GM21786 (cell line): ENCODE data around the gene ESRRA.

Source experiments
- ATAC-seq: cut with Tn5 transposase; IDR thresholded peaks from one replicate; pipeline ENCODE4 v1.9.1; 2021; ENCODE audit not compliant: unreplicated experiment

The ESRRA gene

GRCh38 chr11:64305075-64305690, at the start of gene ESRRA:
ESRRA (plus strand) TSS chr11:64305524; CDS start chr11:64307180, 1,656 bp downstream.
- peak; percentile 63 for ATAC-seq

- ATAC-seq = no peak
These were observed 49.0 kb upstream of the ESRRA start for GRCh38 chr11:64256300-64256699.

DNA sequence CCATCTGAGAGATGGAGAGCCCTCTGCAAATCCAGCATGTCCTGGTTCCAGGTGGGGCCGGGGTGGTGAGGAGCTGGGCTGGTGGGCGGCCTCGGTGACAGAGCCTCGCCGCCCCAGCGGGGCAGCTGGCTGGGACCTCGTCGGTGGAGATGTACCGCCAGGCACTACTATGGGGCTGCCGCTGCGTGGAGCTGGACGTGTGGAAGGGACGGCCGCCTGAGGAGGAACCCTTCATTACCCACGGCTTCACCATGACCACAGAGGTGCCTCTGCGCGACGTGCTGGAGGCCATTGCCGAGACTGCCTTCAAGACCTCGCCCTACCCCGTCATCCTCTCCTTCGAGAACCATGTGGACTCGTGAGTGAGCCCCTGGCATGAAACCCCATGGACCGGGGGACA, 47.0 kb upstream of the ESRRA start:
- no peak for ATAC-seq

- ATAC-seq = no peak
These were observed 46.3 kb upstream of the ESRRA start for GRCh38 chr11:64258946-64259532.

GRCh38 chr11:64259533-64260067, 45.7 kb upstream of the ESRRA start:
- no peak for ATAC-seq

DNA sequence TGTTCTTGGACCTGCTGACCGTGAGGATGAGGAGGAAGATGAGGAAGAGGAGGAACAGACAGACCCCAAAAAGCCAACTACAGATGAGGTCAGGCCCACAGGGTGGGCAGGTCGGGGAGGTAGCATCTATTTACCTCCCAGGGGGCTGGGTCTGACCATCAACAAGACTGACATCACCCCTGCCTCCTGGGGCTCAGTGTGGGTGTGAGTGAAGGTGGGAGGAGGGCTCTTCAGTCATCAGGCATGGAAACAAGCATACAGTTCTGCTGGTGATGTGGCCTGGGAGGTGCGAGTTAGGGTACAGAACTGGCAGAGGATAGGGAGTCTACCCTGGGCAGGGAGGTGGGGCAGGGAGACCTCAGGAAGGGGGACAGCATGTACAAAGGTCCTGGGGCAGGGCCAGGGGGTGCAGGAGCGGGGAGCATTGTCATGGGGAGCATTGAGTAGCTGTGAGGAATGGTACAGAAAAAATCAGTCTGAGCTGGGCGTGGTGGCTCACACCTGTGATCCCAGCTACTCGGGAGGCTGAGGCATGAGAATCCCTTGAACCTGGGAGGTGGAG, 45.1 kb upstream of the ESRRA start:
- ATAC-seq = no peak

DNA sequence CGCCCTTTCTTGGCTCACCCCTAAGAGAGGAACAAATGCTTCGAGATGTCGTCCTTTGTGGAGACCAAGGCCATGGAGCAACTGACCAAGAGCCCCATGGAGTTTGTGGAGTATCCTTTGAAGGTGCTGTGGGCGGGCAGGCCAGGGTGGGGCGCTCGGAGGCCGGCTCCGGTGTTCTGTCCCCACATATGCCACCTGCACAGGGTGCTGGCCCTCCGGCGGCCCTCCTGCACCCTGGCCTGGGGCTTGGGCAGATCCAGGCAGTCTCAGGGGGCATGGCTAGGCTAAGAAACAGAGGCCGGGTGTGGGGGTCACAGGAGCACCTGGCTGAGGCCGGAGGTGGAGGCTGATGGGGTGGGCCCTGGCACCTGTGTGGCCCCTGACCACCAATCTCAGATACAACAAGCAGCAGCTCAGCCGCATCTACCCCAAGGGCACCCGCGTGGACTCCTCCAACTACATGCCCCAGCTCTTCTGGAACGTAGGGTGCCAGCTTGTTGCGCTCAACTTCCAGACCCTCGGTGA, 43.7 kb upstream of the ESRRA start:
- no peak for ATAC-seq

DNA sequence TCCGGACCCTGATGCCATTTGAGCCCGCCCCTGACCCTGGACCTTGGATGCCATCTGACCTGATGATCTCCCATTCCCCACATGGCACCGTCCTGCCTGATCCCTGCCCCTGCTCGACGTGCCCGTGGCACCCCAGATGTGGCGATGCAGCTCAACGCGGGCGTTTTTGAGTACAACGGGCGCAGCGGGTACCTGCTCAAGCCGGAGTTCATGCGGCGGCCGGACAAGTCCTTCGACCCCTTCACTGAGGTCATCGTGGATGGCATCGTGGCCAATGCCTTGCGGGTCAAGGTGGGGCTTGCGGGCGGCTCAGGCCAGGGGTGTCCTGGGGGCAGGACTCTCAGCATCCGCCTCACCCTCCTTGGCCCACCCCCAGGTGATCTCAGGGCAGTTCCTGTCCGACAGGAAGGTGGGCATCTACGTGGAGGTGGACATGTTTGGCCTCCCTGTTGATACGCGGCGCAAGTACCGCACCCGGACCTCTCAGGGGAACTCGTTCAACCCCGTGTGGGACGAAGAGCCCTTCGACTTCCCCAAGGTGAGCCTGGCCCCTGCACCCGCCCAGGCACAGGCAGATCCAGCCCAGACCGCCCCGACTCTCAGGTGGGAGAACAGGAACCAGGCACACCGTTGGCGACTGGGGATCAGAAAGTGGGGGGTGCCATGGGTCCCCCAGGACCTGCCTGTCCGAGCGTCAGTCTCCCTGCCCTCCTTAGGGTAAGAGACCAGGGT, 42.9 kb upstream of the ESRRA start:
- ATAC-seq = no peak

GRCh38 chr11:64263021-64263946, 42.0 kb upstream of the ESRRA start:
- no peak for ATAC-seq

GRCh38 chr11:64263947-64264317, 41.4 kb upstream of the ESRRA start:
- ATAC-seq = no peak

DNA sequence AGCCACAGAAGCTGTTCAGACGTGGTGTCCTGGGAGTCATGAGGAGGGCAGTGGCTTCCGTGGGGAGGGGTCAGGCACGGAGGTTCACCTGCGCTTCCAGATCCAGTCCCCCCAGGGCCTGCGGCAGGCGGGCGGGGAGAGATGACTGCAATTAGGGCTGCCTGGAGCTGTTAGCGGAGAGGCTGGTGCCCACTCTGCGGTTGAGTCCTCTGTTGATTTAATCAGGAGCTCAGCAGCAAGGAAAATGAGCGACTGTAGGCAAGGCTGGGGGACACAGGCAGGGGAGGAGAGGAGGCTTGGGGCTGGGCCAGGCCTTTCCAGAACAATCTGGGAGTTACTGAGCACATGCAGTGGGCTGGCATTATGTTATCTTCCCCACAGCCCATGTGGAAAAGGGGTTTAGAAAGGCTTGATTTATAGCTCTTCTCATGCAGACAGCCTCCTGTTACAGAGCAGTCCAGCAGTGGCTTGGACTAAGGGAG, 40.9 kb upstream of the ESRRA start:
- no peak for ATAC-seq

GRCh38 chr11:64265176-64266160, 39.9 kb upstream of the ESRRA start:
- ATAC-seq = no peak

DNA sequence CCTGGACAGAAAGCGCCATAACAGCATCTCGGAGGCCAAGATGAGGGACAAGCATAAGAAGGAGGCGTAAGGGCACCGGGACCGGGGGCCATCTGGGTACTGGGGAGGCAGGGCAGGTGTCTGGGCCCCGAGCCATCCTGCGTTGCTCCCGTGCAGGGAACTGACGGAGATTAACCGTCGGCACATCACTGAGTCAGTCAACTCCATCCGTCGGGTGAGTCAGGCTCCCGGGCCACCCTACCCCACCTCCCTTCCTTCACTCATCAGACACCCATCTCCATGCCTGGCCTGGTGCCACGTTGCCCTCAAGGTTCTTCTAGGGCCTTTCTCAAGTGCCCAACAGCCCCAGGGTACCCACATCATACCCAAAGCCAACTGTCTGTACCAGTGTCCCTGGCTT, 39.0 kb upstream of the ESRRA start:
- ATAC-seq = no peak

- no peak for ATAC-seq
These were observed 37.9 kb upstream of the ESRRA start for GRCh38 chr11:64267207-64267945.

DNA sequence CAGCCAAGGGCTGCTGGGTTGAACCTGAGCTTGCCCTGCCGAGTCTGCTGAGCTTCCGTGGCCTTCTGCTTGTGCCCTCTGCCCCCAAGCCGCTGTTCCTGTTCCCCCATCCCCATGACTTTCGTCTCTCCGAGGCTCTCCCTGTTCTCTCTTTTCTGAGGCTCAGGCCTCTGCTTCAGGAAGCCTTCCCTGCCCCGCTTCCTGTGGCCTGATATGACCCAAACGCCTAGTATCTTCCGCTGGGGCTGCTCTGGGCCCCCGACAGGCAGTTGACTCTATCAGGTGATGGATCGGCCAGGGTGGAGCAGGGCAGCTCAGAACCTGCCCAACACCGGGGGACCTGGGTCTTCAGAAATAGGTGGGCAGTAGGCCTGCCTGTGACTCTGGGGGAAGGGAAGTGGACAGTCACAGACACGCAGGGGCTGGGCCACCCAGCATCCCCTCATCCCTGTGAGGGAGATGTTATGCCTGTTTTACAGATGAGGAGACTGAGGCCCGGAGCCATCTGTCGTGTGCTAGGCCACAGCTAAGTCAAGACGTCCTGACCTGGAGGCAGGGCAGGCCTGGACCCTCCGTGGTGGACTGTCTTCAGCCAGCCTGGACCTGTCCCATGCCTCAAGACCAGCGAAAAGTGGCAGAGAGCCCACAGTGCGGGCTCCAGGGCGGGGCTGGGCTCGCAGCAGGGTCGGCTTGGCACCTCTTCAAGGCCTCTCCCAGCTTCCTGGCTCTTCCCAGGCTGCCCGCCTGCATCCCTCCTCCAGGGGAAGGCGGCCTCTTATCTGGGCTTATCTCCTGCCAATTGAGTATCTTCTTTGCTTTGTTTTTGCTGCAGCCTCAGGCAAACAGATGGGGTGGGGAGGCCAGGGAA, 37.1 kb upstream of the ESRRA start:
- ATAC-seq = no peak

GRCh38 chr11:64268893-64269539, 36.3 kb upstream of the ESRRA start:
- ATAC-seq = peak; percentile 19
